Stimulated activated CD4-positive, alpha-beta T cell treated with anti-CD3 and anti-CD28 coated beads, TNF-alpha, amount 100 ng/mL, for 24 hours (primary cell): ENCODE results near the gene MGAT5B.

Source experiments
- DNase-seq, 3 experiments: peaks; one replicate each; pipeline ENCODE4 v3.0.0-alpha.2; 2020; ENCODE audit warnings: low read depth in 3 of 3

MGAT5B gene

GRCh38 chr17:76905036-76905435 lies 36.8 kb downstream of the MGAT5B start:
- DNase-seq: no peak

DNA sequence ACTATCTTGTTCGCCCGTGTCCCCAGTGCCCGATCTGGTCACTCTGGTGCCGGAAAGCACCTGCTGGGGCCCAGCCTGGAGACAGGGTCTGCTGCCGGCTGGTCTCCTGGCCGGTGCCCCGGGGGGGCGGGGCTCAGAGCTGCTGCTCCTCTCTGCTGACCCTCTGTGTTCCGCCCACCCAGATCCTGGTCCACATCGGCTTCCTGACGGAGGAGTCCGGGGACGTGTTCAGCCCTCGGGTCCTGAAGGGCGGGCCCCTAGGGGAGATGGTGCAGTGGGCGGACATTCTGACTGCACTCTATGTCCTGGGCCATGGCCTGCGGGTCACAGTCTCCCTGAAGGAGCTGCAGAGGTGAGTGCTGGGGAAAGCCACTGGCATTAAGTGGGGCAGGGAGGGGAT lies 37.6 kb downstream of the MGAT5B start:
- DNase-seq: no peak

GRCh38 chr17:76906463-76906862 lies 38.3 kb downstream of the MGAT5B start:
- DNase-seq: no peak

DNA sequence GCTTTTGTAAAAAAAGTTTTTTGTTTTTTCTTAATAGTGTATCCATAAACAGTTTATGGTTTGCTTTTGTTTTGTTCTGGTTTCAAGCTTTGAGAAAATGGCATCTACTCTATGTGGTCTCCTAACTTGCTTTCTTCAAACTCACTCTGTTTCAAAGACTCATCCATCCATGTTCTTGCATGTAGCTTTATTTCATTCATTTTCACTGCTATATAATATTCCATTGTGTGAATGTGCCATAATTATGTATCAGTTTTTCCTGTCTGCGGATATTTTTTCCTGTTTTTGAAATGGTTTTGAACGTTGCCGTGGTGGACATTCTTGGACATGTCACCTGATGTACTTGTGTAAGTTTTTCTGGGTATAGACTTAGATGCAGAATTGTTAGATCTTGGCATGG lies 39.1 kb downstream of the MGAT5B start:
- no peak for DNase-seq

DNA sequence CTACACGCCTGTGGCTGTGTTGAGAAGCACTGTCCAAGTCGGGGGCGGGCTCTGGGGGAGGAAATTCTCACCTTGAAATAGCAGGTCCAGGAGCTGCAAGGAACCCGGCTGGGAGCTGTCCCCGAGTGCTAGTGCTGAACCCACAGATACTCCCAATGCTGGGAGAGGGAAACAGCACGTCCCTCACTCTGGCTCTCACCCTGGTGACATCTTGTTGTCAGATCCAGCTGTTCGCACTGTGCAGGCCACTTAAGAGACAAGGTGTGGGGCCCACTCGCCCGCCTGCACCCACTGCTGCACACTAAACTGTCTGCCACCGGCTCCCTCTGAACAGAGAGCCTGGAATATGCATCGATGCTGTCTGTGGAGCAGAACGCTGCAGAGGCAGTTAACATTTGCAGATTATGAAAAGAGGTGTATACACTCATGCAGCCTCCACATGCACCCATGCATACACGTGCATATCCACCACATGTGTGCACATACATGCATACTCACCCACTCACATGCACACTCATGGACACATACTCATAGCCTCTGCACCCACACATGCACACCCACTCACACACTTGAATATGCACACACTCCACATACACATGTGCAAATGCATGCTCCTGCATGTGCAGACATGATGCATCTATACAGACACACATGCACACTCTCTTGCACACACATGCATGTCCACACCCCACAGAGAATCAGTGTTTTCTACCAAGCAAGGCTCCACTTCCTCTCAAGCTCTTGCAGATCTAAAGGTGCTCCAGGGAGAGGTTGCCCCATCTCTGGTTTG lies 42.0 kb downstream of the MGAT5B start:
- DNase-seq: peak in 2 of 3 experiments; percentile 4 to 19

DNA sequence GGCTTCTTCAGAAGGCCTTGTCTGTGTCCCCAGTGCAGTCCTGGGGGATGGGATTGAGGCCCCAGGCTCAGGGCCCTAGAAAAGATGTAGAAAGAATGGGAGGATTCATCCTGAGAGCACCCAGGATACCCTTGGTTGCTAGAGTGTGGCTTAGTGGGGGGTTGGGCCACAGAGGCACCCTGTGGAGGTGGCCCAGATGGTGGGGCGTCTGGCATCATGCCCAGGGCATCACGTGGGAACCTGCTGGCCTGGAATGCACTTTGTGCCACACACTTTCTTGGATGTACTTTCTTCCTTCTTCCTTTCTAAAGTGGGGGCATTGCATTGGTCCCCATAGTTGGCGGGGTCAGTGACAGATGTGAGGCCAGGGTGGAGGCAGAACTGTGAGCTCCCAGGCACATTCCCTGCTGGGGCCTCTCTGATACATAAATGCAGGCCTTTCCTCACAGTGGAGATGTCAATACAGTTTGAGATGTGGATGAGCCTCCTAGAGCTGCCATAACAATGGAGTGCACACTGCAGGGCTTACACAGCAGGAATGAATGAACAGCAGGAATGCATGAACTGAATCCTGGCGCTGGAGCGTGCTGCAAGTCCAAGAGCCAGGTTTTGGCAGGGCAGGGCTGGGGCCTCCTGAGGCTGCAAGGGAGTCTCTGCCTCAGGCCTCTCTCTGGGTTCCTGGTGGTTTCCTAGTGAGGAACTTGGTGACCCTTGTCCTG lies 43.3 kb downstream of the MGAT5B start:
- DNase-seq: no peak

- DNase-seq: no peak
These were observed 44.4 kb downstream of the MGAT5B start for GRCh38 chr17:76912421-76913164.

DNA sequence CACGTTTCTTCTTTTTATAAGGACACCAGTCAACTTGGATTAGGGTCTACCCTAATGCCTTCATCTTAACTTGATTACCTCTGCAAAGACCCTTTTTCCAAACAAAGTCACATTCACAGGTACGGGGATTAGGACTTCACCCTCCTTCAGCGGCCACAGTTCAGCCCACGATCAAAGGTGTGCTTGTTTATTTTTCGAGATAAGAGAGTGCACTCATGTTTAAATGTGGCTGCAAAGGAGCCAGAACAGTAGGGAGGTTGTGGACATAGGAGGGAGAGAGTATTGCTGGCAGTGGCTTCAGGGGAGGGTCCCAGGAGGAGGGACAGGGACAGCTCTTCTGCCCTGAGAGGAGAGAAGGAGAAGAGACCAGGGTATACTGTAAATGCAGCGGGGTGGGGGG lies 46.7 kb downstream of the MGAT5B start:
- DNase-seq: no peak

DNA sequence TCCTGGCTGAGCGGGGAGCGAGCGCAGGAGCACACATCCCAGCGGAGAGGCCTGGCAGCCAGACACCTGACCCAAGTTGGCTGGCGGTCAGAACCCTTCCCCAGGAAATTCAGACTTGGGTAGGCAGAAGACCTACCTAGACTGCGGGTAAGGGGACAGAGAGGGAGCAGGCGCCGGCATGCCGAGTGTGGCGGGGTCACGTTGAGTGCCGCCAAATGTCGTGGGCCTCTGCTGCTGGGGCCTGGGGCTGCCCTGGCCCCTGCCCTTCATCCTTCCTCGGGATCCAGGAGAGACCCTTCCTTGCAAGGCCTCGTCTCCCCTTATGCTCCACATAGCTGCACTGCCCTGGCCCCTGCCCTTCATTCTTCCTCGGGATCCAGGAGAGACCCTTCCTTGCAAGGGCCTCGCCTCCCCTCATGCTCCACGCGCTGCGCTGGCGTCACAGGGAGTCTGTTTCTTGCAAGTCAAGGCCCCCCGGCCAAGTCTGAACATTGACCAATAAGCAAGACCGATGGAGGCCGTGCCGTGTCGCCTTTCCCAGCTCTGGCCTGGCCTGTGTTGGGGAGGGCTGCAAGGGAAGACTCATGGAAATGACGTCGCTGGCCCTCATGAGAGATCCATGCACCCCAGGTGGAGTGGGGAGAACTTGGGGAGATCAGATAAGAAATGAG lies 47.8 kb downstream of the MGAT5B start:
- no peak for DNase-seq

DNA sequence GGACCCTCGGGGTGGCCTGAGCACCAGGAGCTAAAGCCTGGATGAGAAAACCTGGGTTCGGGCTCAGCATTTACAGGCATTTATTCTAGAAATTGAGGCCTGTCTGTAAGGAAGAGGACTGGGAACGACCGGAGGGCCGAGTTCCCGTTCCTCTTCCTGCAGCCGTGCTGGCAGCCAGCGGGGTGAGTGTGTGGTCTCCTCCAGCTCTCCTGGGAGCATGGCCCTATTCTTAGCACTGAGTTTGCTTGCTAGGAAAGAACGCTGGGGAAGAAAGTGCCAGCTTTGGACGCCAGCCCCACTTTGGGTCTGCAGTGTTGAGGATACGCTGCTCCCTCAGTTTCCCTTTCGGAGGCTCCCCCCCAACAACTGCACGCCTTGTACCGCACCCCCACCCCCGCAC lies 49.6 kb downstream of the MGAT5B start:
- DNase-seq: no peak

GRCh38 chr17:76918811-76919210 lies 50.6 kb downstream of the MGAT5B start:
- no peak for DNase-seq

DNA sequence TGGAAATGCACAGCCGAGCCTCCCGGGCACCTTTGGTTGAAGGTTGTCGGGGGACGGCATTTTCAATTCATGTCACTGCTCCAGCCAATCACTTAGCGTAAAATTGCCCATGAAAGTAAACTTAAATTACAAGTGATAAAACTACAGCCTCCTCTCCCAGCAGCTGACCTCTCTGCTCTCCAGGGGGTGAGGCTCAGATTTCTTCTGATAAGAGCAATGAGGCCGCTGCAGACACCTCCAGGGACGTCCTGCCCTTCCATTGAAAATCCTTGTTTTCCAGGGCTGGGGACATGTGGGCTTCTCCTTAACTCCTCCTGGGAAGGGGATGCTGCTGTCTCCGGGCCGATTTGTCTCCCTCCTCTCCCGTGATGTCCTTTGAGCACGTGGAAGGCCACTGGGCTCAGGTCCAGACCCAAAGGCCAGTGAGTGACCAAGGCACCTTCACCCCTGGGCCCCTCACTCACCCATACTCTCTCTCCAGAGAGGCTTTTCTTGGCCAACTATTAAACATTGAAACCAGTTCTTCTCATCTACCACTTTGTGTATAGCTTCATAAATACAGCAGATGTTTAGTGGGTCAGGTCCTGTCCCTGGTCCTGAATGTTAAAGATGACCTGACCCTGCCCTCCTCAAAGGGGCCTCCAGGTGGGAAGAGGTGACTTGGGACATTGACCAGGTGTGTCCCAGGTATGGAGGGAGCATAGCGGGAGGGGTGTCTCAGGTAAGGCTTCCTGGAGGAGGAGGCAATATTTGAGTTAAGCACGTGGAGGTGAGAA lies 52.3 kb downstream of the MGAT5B start:
- DNase-seq: no peak

GRCh38 chr17:76921340-76922036 lies 53.3 kb downstream of the MGAT5B start:
- DNase-seq: no peak

- DNase-seq: no peak
These were observed 53.9 kb downstream of the MGAT5B start for GRCh38 chr17:76922084-76922483.

DNA sequence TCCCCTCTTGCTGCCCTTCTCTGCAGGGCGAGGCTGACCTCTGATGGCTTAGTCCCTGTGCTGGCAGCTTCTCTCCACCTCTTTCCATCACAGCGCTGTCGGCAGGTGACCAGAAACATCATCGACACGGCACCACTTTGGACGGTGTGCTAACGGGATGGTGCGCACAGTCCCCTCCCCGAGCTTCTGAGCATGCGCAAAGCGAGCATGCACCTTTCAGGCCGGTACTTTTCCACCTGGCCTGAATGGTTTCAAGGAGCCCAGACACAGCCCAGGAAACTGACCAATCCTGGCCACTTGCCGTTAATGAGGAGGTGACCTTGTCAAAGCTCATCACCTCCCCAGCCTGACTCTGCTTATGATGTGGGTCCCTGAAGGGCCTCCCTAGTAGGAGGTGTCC lies 54.8 kb downstream of the MGAT5B start:
- DNase-seq: no peak

DNA sequence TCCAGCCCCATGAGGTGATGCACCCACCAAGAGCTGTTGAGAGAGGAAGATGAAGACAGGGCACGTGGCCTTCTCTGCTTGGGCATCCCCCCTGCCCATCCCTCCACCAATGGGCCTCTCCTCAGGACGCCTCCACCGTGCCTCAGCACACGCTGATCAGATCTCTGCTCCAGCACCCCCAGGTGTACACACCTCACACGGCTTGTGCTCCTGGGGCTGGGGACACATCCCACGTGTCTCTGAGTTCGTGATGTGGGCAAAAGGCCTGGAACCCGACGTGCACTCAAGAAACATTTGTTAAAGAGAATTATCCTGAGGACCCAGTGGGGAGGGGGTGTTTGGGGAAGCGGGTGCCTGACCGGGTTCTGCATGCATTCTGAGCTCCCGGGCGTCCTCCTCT lies 55.3 kb downstream of the MGAT5B start:
- DNase-seq: no peak

GRCh38 chr17:76924345-76925342 lies 56.4 kb downstream of the MGAT5B start:
- no peak for DNase-seq

GRCh38 chr17:76925441-76925891 lies 57.3 kb downstream of the MGAT5B start:
- no peak for DNase-seq

DNA sequence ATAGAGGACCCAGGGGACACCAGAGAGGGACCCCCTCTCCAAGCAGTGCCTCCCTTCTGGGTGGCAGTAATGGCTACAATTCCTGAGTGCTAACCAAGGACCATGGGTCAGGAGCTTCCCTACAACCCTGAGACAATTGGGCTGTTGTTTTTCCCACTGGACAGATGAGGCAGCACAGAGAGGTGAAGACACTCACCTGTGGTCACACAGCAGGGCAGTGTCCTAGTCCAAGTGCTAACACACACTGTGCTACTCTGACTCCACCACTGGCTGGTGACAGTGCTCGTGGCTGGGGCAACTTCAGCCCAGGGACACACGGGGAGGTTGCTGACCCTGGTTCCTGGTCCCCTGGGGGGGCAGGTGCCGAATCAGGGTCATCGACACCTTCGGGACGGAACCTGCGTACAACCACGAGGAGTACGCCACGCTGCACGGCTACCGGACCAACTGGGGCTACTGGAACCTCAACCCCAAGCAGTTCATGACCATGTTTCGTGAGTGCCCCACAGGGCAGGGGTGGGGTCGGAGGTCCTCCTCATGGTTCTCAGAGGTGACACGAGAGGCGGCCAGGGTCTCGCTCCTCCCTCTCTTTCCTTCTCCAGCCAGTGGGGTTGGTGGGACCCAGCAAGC lies 58.1 kb downstream of the MGAT5B start:
- no peak for DNase-seq
